ENCODE results near the gene BCO1. TPM values are rescaled to one million over a fixed set of nuclear protein-coding genes. Genes with fewer than 3 reads are reported as not detected.

The BCO1 gene
- total RNA-seq, 1 experiment from 2014 or later: not detected

DNA sequence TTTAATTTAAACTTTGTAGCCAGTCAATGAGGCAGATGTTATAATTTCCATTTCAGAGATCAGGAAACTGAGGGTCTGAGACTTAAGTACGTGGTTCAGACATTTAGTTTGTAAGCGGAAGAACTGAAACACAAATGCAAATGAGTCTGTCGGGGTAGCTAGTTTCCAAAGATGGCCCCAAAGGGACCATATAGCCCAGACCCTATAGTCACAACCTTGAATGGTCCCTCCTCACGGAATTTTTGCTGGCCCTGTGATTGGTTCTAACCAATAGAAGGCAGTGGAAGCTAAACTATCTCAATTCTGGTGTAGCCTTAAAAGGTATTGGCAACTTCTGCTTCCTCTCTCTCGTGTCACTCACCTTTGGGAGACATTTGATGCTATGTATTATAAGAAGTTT is 7.5 kb upstream of the BCO1 start:
- no peak for DNase-seq (ENCODE audit: low read depth)

DNA sequence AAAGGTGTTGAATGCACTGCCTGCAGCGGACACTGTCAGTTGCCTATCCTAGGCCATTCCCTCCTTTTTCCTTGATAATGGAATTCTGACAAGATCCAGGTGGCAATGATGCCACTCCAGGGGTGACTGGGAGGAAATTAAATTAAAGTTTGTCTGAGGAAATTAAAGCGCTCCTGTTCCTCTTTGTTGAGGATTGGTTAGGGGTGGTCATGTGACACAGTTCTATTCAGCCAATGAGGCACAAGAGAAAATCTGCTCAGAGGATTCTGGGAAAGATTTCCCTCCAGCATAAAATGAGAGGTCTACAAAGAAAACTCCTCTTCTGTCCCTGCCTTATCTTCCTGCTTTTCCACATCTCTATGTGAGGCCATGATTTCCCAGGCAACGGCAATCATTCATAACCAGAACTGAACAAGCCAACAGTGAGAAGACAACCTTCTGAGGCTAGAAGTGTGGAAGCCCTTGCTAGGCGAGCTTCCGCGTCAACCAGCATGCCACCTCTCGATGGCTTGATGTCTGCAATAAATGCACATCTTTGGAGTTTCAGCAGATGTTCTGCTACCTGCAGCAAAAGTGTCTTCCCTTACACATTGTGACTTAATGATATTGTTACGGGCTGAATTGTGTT is 5.6 kb upstream of the BCO1 start:
- no peak for DNase-seq (ENCODE audit: low read depth)

DNA sequence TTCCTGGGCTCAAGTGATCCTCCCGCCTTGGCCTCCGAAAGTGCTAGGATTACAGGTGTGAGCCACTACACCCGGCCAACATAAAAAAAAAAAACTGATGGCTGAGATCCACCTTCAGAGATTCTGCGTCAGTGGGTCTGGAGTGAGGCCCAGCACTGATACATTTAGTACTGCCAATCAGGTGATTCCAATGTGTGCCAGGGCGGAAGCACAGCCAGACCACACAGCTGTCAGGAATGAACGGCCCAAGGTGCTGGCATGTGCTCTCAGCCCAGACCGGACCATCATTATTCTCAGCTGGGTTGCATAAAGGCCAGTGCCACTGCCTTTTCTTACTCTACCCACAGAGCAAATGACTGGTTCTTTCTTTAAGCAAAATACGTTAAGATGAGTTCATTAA is 1.2 kb upstream of the BCO1 start:
- DNase-seq (ENCODE audit: low read depth): no peak

DNA sequence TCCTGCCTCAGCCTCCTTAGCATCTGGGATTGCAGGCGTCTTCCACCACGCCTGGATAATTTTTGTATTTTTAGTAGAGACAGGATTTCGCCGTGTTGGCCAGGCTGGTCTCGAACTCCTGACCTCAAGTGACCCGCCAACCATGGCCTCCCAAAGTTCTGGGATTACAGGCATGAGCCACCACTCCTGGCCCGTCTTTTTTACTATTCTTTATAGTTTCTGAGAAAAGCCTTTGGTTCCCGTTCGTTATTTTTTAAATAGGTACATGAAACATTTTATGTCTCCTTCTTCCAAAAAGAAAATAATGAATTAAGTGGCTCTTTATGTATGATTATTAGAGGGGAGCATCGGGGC is 570 bp upstream of the BCO1 start:
- no peak for DNase-seq (ENCODE audit: low read depth)

DNA sequence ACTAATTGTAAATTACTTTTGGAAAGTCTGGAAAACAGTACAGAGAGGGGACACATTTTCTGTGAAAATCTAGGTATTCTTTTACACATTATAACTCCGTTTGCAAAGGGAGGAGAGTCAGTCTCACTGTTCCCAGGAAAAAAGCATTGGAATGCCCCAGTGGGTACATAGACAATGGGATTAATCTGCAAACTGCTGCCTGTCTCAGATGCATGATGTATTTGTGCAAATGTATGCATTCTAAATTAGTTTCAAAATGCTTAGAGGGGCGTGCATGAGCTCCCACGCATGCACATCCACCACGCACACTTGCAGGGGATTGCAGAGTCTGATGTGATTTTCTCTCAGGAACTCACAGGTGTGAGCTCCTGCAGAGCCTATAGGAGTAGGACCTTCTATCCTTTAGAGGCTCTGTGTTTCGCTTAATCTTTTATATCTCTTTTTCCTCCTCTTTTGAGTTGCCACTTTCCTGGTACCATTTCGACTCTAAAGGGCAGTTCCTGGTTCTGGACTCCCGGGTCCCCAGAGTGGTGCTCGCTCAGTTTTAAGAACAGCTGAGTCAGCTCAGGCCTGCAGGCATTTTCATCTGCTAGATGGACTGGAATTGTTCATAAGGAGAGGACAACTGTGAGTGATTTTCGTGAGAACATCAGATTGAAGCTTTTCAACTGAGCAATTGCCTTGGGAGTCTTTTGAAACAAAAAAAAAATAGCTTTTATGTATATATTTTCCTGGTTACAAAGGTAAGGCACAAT is 1.1 kb downstream of the BCO1 start:
- no peak for DNase-seq (ENCODE audit: low read depth)

DNA sequence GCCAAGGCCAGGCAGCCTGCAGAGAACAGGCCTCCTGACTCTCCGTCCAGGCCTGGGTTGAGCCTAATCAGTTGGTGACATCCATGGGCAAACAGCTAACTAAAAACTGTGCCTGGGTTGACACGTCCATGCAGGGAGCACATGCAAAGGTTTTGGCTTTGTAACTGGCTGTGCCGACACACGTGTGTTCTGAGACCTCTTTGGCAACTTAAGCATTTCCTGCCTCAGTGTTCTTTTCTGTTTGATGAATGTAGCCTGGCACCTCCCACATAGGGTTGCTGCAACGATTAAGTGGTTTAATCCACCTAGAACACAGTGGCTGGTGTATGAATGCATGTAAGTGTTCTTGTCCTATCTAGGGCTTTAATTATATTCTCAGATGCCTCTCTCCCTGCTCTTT is 3.2 kb downstream of the BCO1 start:
- DNase-seq (ENCODE audit: low read depth): no peak

DNA sequence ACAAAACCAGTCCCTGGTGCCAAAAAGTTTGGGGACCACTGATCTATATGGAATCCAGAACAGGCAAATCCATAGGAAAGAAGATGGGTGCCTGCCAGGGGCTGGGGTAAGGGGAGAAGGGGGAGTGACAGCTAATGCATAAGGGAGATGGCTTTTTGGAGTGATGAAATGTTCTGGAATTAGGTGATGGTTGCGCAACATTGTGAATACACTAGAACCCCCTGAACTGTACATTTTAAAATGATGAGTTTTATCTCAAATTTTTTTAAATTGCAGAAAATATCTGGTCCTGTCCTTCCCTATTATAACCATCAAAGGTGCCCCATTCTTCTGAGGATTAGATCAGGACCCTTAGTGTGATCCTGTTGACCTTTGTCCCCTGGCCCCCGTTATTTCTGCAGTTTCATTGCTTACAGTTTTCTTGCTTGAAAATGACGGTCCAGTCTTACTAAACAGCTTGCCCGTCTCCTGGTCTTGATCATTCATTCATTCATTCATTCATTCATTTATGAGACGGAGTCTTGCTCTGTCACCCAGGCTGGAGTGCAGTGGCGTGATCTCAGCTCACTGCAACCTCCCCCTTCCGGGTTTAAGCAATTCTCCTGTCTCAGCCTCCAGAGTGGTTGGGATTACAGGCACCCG is 4.6 kb downstream of the BCO1 start:
- no peak for DNase-seq (ENCODE audit: low read depth)

DNA sequence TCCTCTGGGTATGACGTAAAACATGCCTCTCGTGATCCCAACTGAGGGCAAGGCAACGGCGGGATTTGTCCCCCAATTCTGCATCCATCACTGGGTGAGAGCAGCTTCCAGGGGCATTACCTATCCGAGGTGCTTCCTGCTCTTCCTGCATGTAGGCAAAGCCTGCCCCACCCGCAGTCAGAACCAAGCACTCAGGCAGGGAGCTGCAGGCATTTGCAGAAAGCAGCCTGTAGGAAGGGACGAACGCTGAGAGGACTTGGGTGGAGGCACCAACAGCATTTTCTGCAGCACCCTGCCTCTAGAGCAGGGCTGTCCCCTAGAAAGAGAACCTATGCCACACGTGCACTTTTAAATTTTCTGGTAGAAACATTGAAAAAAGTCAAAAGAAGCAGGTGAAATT is 5.5 kb downstream of the BCO1 start:
- no peak for DNase-seq (ENCODE audit: low read depth)

DNA sequence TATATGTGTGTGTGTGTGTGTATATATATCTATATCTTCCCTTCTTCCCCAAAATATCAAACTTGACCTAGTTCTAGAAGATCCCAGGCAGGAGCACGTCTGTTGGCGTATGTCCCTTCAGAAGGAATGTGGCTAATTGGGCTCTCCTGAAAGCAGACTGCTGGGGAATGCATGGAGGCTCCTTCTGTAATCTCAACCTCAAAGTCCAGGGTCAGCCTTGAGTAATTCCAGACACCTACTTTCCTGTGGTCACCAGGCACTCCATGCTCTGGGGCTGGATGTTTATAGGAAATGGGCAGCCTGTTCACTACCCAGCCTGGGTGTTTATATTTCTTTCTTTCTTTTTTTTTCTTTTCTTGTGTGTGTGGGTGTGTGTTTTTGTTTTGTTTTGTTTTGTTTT is 13.4 kb downstream of the BCO1 start:
- DNase-seq (ENCODE audit: low read depth): no peak

DNA sequence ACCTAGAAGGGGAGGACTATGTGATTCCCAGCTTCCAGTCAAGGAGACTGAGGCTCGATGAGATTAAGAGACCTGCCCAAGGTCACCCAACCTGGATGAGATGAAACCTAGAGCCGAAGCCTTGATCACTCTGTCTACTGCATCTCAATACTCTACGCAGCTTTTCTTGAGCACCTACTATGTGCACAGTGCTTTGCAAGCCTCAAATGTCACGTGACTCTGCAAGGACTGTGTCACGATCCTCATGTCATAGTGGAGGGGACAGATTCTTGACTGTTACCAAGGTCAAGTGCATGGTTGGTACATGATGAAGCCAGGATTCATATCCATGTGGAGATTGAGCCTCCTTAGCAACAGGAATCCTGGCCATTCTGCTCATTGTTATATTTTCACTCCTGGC is 14.7 kb downstream of the BCO1 start:
- DNase-seq (ENCODE audit: low read depth): no peak

DNA sequence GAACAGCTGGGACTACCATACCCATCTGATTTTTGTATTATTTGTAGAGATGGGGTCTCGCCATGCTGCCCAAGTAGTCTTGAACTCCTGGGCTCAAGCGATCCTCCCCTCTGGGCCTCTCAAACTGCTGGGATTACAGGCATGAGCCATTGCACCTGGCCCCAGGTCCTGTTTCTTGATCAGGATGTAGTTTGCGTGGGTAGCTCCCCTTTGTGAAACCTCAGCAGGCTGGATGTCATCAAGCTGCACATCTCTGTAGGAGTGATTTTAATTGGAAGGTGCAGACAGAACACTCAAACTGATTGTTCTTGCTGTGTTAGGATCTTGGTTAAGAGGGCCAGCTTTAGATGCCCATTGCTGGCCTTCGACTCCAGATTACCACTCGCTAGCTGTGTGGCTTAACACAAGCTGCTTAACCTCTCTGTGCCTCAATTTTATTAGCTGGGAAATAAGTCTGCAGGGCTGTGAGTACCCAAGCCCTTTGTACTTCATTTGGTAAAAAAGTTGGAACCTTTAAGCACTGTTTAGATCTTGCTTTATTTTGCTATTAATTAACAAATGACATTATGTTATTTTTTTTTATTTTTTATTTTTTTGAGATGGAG is 16.5 kb downstream of the BCO1 start:
- no peak for DNase-seq (ENCODE audit: low read depth)

DNA sequence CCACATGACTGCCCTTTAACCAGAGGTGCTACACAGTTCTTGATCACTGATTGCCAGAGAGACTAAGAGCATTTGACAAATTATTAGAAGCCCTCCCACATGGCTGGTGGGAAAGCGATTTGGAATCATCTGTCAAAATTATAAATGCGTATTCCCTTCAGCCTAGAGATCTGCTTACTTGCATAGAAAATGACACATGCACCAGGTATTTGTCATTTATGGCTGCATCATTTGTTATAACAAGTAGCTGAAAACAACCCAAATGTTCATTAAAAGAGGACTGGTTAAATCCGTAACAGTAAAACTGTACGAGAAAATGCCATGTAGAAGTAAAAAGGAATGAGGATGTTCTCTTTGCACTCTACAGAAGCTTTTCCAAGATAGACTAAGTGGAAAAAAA is 21.4 kb downstream of the BCO1 start:
- no peak for DNase-seq (ENCODE audit: low read depth)

DNA sequence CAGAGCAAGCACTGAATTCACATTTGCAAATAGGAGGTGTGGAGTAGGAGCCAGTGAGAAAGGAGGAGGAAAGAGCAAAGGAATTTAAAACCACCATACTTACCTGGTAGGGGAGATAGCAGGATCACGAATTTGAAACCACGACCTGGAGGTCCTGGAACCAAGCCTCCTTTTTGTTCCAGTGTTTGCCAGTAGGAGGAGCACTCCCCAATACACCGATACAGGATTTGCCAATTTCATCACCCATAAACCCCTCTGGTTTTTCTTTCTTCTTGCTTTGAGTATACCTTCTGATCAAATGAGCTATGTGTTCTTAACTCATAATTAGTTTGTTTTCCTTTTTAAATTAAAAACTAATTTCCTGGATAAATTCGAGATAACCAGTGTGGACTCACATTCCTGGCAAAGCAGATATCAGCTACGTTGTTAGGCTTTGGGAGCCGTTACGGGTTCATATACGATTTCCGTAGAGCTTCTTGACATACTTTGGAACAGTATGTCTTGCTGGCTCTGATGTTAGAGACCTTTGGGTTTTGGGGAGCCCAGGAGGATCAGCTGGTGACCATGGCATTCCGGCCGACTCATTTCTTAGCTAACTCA is 22.7 kb downstream of the BCO1 start:
- no peak for DNase-seq (ENCODE audit: low read depth)

DNA sequence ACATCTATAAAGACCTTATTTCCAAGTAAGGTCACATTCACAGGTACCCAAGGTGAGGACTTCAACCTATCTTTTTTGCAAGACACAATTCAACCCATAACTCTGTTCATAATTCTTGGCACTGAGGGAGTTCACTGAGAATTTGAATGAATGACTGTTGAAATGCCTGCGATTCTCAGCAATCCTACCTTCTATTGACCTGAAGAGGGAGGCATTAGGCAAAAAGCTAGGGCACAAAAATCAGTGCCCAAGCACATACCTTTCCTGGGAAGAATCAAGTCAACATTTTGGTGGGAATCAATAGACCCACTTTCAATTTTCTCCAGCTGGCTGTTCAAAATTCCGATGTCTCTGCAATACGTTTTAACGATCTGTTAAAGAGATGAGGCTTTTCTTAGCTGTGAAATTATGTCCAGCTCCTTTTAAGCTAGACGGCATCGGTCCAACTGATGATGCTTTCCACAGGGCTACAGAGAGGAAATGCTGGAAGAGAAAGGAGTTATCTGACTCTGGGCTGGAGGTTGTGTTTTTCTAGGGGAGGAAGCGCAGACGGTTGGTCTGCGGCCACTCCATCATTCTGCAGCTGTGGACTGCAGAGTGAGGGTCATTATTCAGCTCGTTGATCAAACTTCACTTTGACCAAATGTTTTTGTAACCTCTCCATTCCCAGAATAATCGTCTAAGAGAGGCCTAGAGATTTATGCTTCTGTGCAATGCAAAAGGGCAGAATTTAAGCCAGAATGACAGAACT is 25.2 kb downstream of the BCO1 start:
- no peak for DNase-seq (ENCODE audit: low read depth)

DNA sequence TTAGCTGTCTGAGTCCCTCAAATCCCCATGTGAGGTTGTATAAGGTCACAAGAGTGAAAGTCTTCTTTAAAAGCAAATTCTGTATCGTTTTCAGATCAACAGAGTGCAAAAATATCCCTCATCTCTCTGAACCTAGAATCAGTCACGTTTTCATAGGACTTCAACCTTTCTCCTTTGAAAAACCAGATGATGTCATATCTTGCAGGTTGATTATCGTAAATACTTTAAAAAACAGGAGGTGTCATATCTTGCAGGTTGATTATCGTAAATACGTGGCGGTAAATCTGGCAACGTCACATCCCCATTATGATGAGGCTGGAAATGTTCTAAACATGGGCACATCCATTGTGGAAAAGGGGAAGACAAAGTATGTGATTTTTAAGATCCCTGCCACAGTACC is 25.9 kb downstream of the BCO1 start:
- DNase-seq (ENCODE audit: low read depth): no peak

DNA sequence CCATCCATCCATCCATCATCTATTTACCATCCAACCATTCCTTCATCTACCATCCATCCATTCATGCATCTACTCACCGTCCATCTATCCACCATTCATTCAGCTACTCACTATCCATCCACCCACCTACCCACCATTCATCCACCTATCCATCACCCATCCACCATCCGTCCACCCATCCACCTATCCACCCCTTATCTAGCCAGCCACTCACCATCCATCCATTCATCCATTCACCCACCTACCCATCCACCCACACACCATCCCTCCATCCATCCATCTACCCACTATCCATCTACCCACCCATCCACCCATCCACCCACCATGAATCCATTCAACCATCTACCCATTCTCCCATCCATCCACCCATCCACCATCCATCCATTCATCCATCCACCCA is 26.6 kb downstream of the BCO1 start:
- DNase-seq (ENCODE audit: low read depth): no peak

DNA sequence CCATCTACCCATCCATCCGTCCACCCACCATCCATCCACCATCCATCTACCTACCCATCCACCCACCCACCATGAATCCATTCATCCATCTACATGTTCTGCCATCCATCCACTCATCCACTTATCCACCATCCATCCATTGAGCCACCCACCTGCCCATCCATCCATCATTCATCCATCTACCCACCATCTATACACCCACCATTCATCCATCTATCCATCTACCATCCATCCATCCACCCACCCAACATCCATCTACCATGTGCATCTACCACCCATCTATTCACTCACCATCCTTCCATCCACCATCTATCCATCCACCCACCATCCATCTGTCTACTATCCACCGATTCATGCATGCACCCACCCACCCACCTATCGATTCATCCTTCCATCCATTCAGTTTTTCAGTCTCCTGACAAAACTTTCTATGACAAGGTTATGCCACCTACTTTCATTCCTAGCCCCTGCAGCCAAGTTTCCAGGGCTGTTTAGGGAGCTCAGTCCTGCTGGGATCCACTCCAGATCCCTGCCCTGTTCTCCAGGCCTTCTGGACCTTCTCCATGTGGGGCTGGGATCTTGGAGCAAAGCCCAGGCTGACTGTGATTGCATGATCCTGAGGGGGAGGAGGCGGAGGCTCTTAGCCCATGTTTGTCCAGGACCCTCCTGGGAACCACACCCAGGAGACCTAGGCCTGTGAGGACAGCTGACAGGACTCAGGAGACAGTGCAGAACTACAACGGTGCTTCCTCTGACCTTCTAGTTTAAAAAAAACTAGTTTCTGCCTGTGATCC is 27.4 kb downstream of the BCO1 start:
- no peak for DNase-seq (ENCODE audit: low read depth)

DNA sequence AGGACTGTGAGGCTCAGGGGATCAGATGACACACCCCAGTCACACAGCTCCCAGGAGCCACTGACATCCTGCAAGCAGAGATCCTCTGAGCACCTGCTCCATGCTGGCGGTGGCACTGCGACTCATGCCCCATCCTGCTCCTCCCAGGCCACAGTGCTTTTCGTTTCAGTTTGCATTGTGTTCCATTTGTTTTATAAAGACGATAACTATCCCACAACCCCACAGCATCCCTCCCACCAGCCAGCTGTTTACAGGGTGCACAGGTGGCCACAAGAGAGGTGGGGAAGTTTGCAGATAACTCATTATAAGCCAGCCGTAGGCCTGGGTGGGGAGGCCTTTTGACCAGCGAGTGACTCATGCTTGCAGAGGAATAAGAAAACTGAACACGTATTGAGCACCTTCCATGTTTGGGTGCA is 28.2 kb downstream of the BCO1 start:
- peak; percentile 13 for DNase-seq (ENCODE audit: low read depth)

DNA sequence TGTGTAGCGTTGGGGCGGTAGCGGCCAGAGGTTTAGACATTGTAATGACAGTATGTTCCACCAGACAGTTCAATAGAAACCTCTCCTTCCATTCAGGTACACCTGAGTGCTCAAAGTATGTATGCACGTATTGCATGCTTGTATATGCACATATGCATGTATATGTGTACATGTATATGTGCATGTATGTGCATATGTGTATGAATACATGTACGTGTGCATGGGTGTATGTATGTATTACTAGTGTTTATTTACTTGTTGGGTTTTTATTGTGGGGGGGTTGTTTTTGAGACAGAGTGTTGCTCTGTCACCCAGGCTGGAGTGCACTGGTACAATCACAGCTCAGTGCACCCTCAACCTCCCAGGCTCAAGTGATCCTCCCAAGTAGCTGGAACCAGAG is 30.0 kb downstream of the BCO1 start:
- DNase-seq (ENCODE audit: low read depth): no peak

DNA sequence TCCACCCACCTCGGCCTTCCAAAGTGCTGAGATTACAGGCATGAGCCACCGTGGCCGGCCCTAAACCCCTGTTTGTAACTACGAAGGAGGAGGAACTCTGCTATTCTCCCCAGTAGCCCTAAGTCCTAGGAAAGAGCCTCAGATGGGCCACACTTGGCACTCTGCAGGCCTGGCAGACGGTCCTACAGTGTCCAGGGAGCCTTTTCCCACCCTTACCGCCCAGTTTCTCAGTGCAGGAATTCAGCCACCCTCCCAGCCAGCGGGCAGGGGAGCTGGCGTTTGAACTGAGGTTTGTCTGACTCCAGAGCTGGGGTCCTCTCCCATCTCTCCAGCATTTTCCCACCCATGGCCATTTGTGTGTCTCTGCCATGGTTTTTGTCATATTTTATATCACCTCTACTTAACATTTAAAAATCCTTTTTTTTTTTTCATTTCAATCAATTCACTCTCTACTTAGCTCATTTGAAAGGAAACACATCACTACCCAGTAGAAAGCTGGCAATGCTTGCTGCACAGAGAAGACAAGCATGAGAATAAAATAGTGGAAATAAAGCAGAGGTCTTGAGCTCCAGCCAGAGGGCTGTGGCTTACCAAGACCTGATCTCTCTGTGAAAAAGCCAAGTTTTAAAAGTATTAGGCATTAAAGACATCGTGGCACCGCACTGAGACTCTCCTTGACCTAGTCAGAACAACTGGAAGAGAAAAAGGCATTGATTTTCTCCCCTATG is 34.9 kb downstream of the BCO1 start:
- no peak for DNase-seq (ENCODE audit: low read depth)

All from LHCN-M2 (cell line).